Trophoblast cell (in vitro differentiated cells and primary cell): ENCODE results near the gene LYSMD4.
A peak's percentile ranks its signal among the peaks of the same experiment; 100 is the strongest.

Source experiments
- DNase-seq, 2 donors: peaks; one replicate each; pipeline ENCODE4 v3.0.0-alpha.2; 2016
- H2AFZ ChIP-seq: 2 replicates; pipeline ENCODE4 v1.6.1; 2013; ENCODE audit warnings: low read length, moderate library complexity, mild to moderate bottlenecking; ENCODE audit not compliant: insufficient read depth, poor library complexity
- H2AK5ac ChIP-seq: 2 replicates; pipeline ENCODE4 v1.6.1; 2013; ENCODE audit warnings: mild to moderate bottlenecking, low read length
- H2BK120ac ChIP-seq: 2 replicates; pipeline ENCODE4 v1.6.1; 2013; ENCODE audit warnings: low read length, mild to moderate bottlenecking, moderate library complexity; ENCODE audit not compliant: insufficient read depth, poor library complexity
- H2BK12ac ChIP-seq: 2 replicates; pipeline ENCODE4 v1.6.1; 2013; ENCODE audit warnings: mild to moderate bottlenecking, low read length, moderate library complexity
- H2BK5ac ChIP-seq: 2 replicates; pipeline ENCODE4 v1.6.1; 2013; ENCODE audit warnings: low read length, low read depth, moderate library complexity, mild to moderate bottlenecking; ENCODE audit not compliant: poor library complexity
- H3K14ac ChIP-seq: 2 replicates; pipeline ENCODE4 v1.6.1; 2013; ENCODE audit warnings: mild to moderate bottlenecking, low read length
- H3K18ac ChIP-seq: 2 replicates; pipeline ENCODE4 v1.6.1; 2013; ENCODE audit warnings: mild to moderate bottlenecking, low read length
- H3K23ac ChIP-seq: 2 replicates; pipeline ENCODE4 v1.6.1; 2013; ENCODE audit warnings: low read length
- H3K27ac ChIP-seq: 2 replicates; pipeline ENCODE4 v1.5.1; 2013; ENCODE audit warnings: low read depth, mild to moderate bottlenecking, inconsistent platforms, low read length, moderate library complexity
- H3K27me3 ChIP-seq: 2 replicates; pipeline ENCODE4 v1.6.1; 2013; ENCODE audit warnings: inconsistent platforms, mild to moderate bottlenecking, low read length, moderate library complexity; ENCODE audit not compliant: insufficient read depth
- H3K36me3 ChIP-seq, 2 experiments: 1 replicate in 1 of 2; 2 replicates in 1 of 2; pipeline ENCODE4 v1.6.1; 2013; ENCODE audit warnings: low read length in 2 of 2, mild to moderate bottlenecking in 2 of 2, moderate library complexity in 1 of 2; ENCODE audit not compliant: insufficient read depth in 2 of 2, control insufficient read depth in 1 of 2
- H3K4ac ChIP-seq: 2 replicates; pipeline ENCODE4 v1.6.1; 2013; ENCODE audit warnings: low read depth, mild to moderate bottlenecking, low read length, moderate library complexity
- H3K4me1 ChIP-seq, 2 experiments: 1 replicate in 1 of 2; 2 replicates in 1 of 2; pipeline ENCODE4 v1.6.1; 2013; ENCODE audit warnings: low read length in 2 of 2, mild to moderate bottlenecking in 2 of 2, moderate library complexity in 1 of 2; ENCODE audit not compliant: insufficient read depth in 2 of 2, control insufficient read depth in 1 of 2
- H3K4me2 ChIP-seq: 2 replicates; pipeline ENCODE4 v1.6.1; 2013; ENCODE audit warnings: inconsistent platforms, mild to moderate bottlenecking, low read length, moderate library complexity
- H3K4me3 ChIP-seq: 2 replicates; pipeline ENCODE4 v1.5.1; 2013; ENCODE audit warnings: mild to moderate bottlenecking, low read depth, low read length, inconsistent platforms
- H3K79me1 ChIP-seq: one replicate; pipeline ENCODE4 v1.6.1; 2013; ENCODE audit warnings: low read length
- H3K79me2 ChIP-seq: 2 replicates; pipeline ENCODE4 v1.6.1; 2013; ENCODE audit warnings: low read length, mild to moderate bottlenecking; ENCODE audit not compliant: control insufficient read depth, insufficient read depth, poor library complexity
- H3K9ac ChIP-seq: 2 replicates; pipeline ENCODE4 v1.6.1; 2013; ENCODE audit warnings: mild to moderate bottlenecking, low read length
- H3K9me3 ChIP-seq: 2 replicates; pipeline ENCODE4 v1.6.1; 2013; ENCODE audit warnings: low read depth, mild to moderate bottlenecking, control low read depth, inconsistent platforms, low read length; ENCODE audit not compliant: insufficient read depth
- H4K12ac ChIP-seq: 2 replicates; pipeline ENCODE4 v1.6.1; 2013; ENCODE audit warnings: low read depth, mild to moderate bottlenecking, low read length, moderate library complexity
- H4K8ac ChIP-seq: 2 replicates; pipeline ENCODE4 v1.6.1; 2013; ENCODE audit warnings: low read depth, mild to moderate bottlenecking, low read length, moderate library complexity
- H4K91ac ChIP-seq: one replicate; pipeline ENCODE4 v1.6.1; 2013; ENCODE audit warnings: low read depth, mild to moderate bottlenecking, low read length, moderate library complexity
- WGBS: extraction: QIAGEN DNeasy Blood & Tissue Kit; methylation state at CpG from one replicate; pipeline ENCODE4 v1.1.7; 2013; ENCODE audit warnings: missing lambda C conversion rate; ENCODE audit not compliant: insufficient read length, insufficient coverage; ENCODE audit errors: extremely low coverage; 5-methylcytosine and 5-hydroxymethylcytosine counted together

The LYSMD4 gene

DNA sequence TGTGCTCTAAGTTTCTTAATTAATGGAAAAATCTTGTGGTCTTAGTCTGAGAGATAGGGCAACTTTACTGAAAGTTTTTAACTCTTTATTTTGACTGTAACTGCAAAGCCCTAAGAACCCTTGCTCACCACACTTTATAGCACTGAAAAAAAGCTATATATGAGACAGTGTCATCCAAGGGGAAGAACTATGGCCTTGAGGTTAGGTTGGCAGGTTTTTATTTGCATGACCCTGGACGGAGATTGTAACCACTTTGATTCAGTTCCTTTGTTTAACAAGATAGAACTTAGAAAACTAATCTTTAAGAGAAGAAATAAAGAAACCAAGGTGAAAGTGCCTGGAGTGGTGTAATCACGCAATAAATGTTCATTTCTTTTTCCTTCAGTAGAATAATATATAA lies 30.6 kb upstream of the LYSMD4 start:
- Histone ChIP-seq H3K9me3 (no peaks in the 10 kb centered on the region), H3K4ac (no peak overlapping the region), H2BK12ac (no peak overlapping the region), H3K79me2 (no peaks in the 10 kb centered on the region), H3K4me1 (no peaks in the 10 kb centered on the region), H3K27me3 (no peaks in the 10 kb centered on the region), H2AFZ (no peak overlapping the region), H2BK120ac (no peak overlapping the region), H4K8ac (no peak overlapping the region), H2AK5ac (no peak overlapping the region), H4K91ac (no peak overlapping the region), H3K18ac (no peak overlapping the region), H3K4me3 (no peak overlapping the region), H3K27ac (no peak overlapping the region), H3K9ac (no peak overlapping the region), H3K14ac (no peak overlapping the region), H3K36me3 (no peaks in the 10 kb centered on the region), H3K23ac (no peak overlapping the region), H2BK5ac (no peak overlapping the region), H4K12ac (no peak overlapping the region), H3K4me2 (no peak overlapping the region), H3K79me1 (no peaks in the 10 kb centered on the region)
- no peak for DNase-seq
- no CpG with 5 or more reads among the region's 2 CpGs for WGBS

- Histone ChIP-seq H3K4me1 (no peaks in the 10 kb centered on the region), H3K27ac (no peak overlapping the region), H4K91ac (no peak overlapping the region), H3K36me3 (no peaks in the 10 kb centered on the region), H4K8ac (no peak overlapping the region), H3K9me3 (no peaks in the 10 kb centered on the region), H3K18ac (no peak overlapping the region), H3K23ac (no peak overlapping the region), H3K4ac (no peak overlapping the region), H3K4me3 (no peak overlapping the region), H3K4me2 (no peak overlapping the region), H3K79me1 (no peaks in the 10 kb centered on the region), H2BK120ac (no peak overlapping the region), H2AK5ac (no peak overlapping the region), H3K27me3 (no peaks in the 10 kb centered on the region), H3K14ac (no peak overlapping the region), H2BK5ac (no peak overlapping the region), H2BK12ac (no peak overlapping the region), H3K9ac (no peak overlapping the region), H4K12ac (no peak overlapping the region), H3K79me2 (no peaks in the 10 kb centered on the region), H2AFZ (no peak overlapping the region)
- no peak for DNase-seq
- WGBS = no CpG with 5 or more reads among the region's 1 CpG
Observed at GRCh38 chr15:99762288-99762687, 29.1 kb upstream of the LYSMD4 start.

DNA sequence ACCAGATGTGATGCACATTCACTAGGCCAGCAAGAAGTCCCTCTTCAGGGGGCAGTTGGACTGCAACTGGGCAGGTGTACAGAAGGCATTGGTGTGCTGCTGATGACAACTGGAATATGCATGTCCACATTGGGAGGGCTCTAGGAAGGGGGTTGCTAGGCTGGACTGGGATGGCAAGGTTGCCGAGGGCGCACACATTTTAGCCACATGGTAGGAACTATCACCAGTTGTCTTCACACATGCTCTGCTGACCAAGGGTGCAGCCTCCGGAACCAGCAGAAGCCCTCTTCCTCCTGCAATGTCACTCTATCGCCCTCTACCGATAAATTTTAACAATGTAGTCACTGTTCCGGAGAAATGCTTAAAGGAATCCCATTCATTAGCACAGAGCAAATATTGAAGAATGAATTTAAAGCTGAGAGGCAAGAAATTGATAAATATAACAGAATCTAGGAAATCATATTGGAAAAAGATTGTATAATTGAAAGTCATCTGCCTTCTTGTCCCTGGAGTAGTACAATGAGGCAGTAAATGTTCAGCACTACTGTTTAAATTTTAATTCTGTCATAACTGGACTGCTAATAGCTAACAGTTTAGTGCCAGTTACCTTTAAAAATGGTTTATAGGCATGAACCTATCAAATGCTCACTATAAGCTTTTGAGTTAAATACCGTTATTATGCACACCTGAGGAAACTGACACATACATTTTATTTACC lies 22.6 kb upstream of the LYSMD4 start:
- no peaks in the 10 kb centered on the region for H3K79me2 ChIP-seq
- H3K4ac ChIP-seq = no peak overlapping the region
- no peak overlapping the region for H2AFZ ChIP-seq
- no peak overlapping the region for H2BK5ac ChIP-seq
- H3K27ac ChIP-seq = no peak overlapping the region
- H3K23ac ChIP-seq = no peak overlapping the region
- H4K8ac ChIP-seq = no peak overlapping the region
- H3K4me2 ChIP-seq = no peak overlapping the region
- no peaks in the 10 kb centered on the region for H3K4me1 ChIP-seq
- no peak overlapping the region for H3K18ac ChIP-seq
- H3K27me3 ChIP-seq = no peaks in the 10 kb centered on the region
- DNase-seq = peak; percentile 32 to 78
- H2AK5ac ChIP-seq = no peak overlapping the region
- H3K9ac ChIP-seq = no peak overlapping the region
- H3K36me3 ChIP-seq = no peaks in the 10 kb centered on the region
- H4K91ac ChIP-seq = no peak overlapping the region
- H4K12ac ChIP-seq = no peak overlapping the region
- H2BK12ac ChIP-seq = no peak overlapping the region
- no peaks in the 10 kb centered on the region for H3K79me1 ChIP-seq
- no peak overlapping the region for H2BK120ac ChIP-seq
- WGBS = no CpG with 5 or more reads among the region's 7 CpGs
- no peaks in the 10 kb centered on the region for H3K9me3 ChIP-seq
- H3K14ac ChIP-seq = no peak overlapping the region
- H3K4me3 ChIP-seq = no peak overlapping the region

- no peak overlapping the region for H3K4me3 ChIP-seq
- H3K9ac ChIP-seq = no peak overlapping the region
- H2BK12ac ChIP-seq = no peak overlapping the region
- no peak overlapping the region for H3K18ac ChIP-seq
- H3K4me1 ChIP-seq = no peaks in the 10 kb centered on the region
- no peak overlapping the region for H2AK5ac ChIP-seq
- H3K4me2 ChIP-seq = no peak overlapping the region
- no peak overlapping the region for H4K8ac ChIP-seq
- no peak overlapping the region for H2BK120ac ChIP-seq
- no peak overlapping the region for H2AFZ ChIP-seq
- no peak overlapping the region for H3K27ac ChIP-seq
- H3K36me3 ChIP-seq = no peaks in the 10 kb centered on the region
- no peak overlapping the region for H2BK5ac ChIP-seq
- no peaks in the 10 kb centered on the region for H3K9me3 ChIP-seq
- H3K14ac ChIP-seq = no peak overlapping the region
- WGBS = no CpG with 5 or more reads among the region's 4 CpGs
- no peaks in the 10 kb centered on the region for H3K27me3 ChIP-seq
- H4K12ac ChIP-seq = no peak overlapping the region
- H3K23ac ChIP-seq = no peak overlapping the region
- H3K4ac ChIP-seq = no peak overlapping the region
- H3K79me2 ChIP-seq = no peaks in the 10 kb centered on the region
- H4K91ac ChIP-seq = no peak overlapping the region
- DNase-seq = no peak
- no peaks in the 10 kb centered on the region for H3K79me1 ChIP-seq
Observed at GRCh38 chr15:99753066-99753465, 19.8 kb upstream of the LYSMD4 start.
